ACHN (cell line): ENCODE results near the gene TEAD4.

Experiments
- DNase-seq: peaks from one replicate; pipeline ENCODE4 v3.0.0-alpha.2; 2015
- in situ Hi-C: cut with HindIII; loops from 2 replicates; pipeline ENCODE4 v1.10.0; 2017; ENCODE audit warnings: low sequenced_read_pairs, low pct_ligation_motif_present, low pct_unique_long_range_greater_than_20kb

The TEAD4 gene

GRCh38 chr12:3085341-3086139 is 126.3 kb downstream of the TEAD4 start:
- in situ Hi-C loops, result no loop called here

GRCh38 chr12:3086211-3086610 is 127.0 kb downstream of the TEAD4 start:
- in situ Hi-C loops, result no loop called here
- DNase-seq, result no peak

More at GRCh38 chr12:3085341-3086139, 126.3 kb downstream of the TEAD4 start:
- DNase-seq, result peak; percentile 55

GRCh38 chr12:3086729-3087323 is 127.6 kb downstream of the TEAD4 start:
- no peak for DNase-seq
- in situ Hi-C loops, result no loop called here

- no peak for DNase-seq
- in situ Hi-C loops, result no loop called here
These were observed 128.8 kb downstream of the TEAD4 start for GRCh38 chr12:3087758-3088650.

GRCh38 chr12:3089588-3089987 is 130.4 kb downstream of the TEAD4 start:
- DNase-seq, result no peak
- in situ Hi-C loops, result no loop called here
